ENCODE data around the gene EYS. TPM values are rescaled to one million over a fixed set of nuclear protein-coding genes. Genes with fewer than 3 reads are reported as not detected.

Gene EYS
- total RNA-seq, 6 experiments from 2014 or later, result 0.54 to 2.3 (median 0.74) TPM; not detected in 1

- Histone ChIP-seq H3K27me3 (no peaks in the 10 kb centered on the region), H3K4me3 (no peak overlapping the region), H3K4me1 (no peaks in the 10 kb centered on the region), H3K9me3 (no peaks in the 10 kb centered on the region), H3K36me3 (no peaks in the 10 kb centered on the region), H3K27ac (no peak overlapping the region)
- DNase-seq (no peak), ATAC-seq (no peak)
- intact Hi-C loops (cut with DNase I), result no loop called here
- 36% methylated on average over 1 of the region's 1 CpG for WGBS (ENCODE audit: insufficient coverage, low coverage, low lambda C conversion rate, missing lambda C conversion rate)
- TF ChIP-seq POLR2A (IDR thresholded peaks at IDR 0.05) (no peak), CTCF (IDR thresholded peaks at IDR 0.05) (no peak)
These were observed 737.9 kb downstream of the EYS start for GRCh38 chr6:64969139-64969538.

- peak in 2 of 4 donors; percentile 19 to 27 for ATAC-seq
- TF ChIP-seq POLR2A (IDR thresholded peaks at IDR 0.05) (no peak), CTCF (IDR thresholded peaks at IDR 0.05) (no peak)
These were observed 751.6 kb downstream of the EYS start for GRCh38 chr6:64955435-64955848.

GRCh38 chr6:64949257-64949656, 757.8 kb downstream of the EYS start:
- no peaks in the 10 kb centered on the region for H3K27me3 ChIP-seq
- no peak for DNase-seq
- H3K36me3 ChIP-seq, result no peaks in the 10 kb centered on the region
- no peaks in the 10 kb centered on the region for H3K4me1 ChIP-seq
- 42% methylated on average over 2 of the region's 2 CpGs for WGBS (ENCODE audit: insufficient coverage, low coverage, low lambda C conversion rate, missing lambda C conversion rate)
- no peak overlapping the region for H3K4me3 ChIP-seq
- intact Hi-C loops (cut with DNase I), result no loop called here
- TF ChIP-seq CTCF (IDR thresholded peaks at IDR 0.05) (no peak), POLR2A (IDR thresholded peaks at IDR 0.05) (no peak)
- ATAC-seq, result no peak
- H3K27ac ChIP-seq, result no peak overlapping the region
- no peaks in the 10 kb centered on the region for H3K9me3 ChIP-seq

More at GRCh38 chr6:64955435-64955848, 751.6 kb downstream of the EYS start:
- WGBS (ENCODE audit: insufficient coverage, low coverage, low lambda C conversion rate, missing lambda C conversion rate), result 40% methylated on average over 6 of the region's 7 CpGs
- intact Hi-C loops (cut with DNase I), result no loop called here
- Histone ChIP-seq H3K27me3 (no peaks in the 10 kb centered on the region), H3K27ac (no peak overlapping the region), H3K9me3 (no peaks in the 10 kb centered on the region), H3K36me3 (no peaks in the 10 kb centered on the region), H3K4me3 (no peak overlapping the region), H3K4me1 (no peaks in the 10 kb centered on the region)
- no peak for DNase-seq

- no peak for DNase-seq
- Histone ChIP-seq H3K27ac (no peak overlapping the region), H3K9me3 (no peaks in the 10 kb centered on the region), H3K36me3 (no peaks in the 10 kb centered on the region), H3K4me3 (no peak overlapping the region), H3K27me3 (no peaks in the 10 kb centered on the region), H3K4me1 (no peaks in the 10 kb centered on the region)
- TF ChIP-seq POLR2A (IDR thresholded peaks at IDR 0.05) (no peak), CTCF (IDR thresholded peaks at IDR 0.05) (no peak)
- intact Hi-C loops (cut with DNase I), result no loop called here
- no peak for ATAC-seq
These were observed 758.8 kb downstream of the EYS start for GRCh38 chr6:64948261-64948660.

GRCh38 chr6:64945450-64945849, 761.6 kb downstream of the EYS start:
- WGBS (ENCODE audit: insufficient coverage, low coverage, low lambda C conversion rate, missing lambda C conversion rate), result 81% methylated on average over 2 of the region's 2 CpGs
- ATAC-seq, result no peak
- intact Hi-C loops (cut with DNase I), result no loop called here
- TF ChIP-seq CTCF (IDR thresholded peaks at IDR 0.05), result no peak
- TF ChIP-seq POLR2A (IDR thresholded peaks at IDR 0.05), result no peak
- Histone ChIP-seq H3K27ac (no peak overlapping the region), H3K36me3 (no peaks in the 10 kb centered on the region), H3K27me3 (no peaks in the 10 kb centered on the region), H3K4me1 (no peaks in the 10 kb centered on the region), H3K4me3 (no peak overlapping the region), H3K9me3 (no peaks in the 10 kb centered on the region)
- DNase-seq, result no peak
